ENCODE measurements around the gene FAM241A. TPM values are rescaled to one million over a fixed set of nuclear protein-coding genes. Genes with fewer than 3 reads are reported as not detected.

FAM241A gene
- polyA plus RNA-seq, 2 of the 4 experiments (the other 2 are of a cell fraction), result 0.67 to 2.3 TPM

DNA sequence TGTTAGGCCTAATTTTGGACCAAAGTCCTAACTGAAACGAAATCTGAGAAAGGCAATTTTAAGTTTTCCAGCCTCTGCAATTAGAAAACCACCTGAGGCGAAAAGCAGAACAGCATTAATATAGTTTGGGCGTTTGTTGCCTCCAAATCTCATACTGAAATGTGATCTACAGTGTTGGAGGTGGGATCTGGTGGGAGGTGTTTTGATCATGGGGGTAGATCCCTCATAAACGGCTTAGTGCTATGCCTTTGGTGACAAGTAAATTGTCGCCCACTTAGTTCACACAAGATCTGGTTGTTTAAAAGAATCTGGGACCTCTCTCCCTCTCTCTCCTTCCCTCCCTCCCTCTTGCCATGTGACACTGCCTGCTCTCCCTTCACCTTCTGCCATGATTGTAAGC, 5.7 kb downstream of the FAM241A start:
- H3K9me3 ChIP-seq, result no peaks in the 10 kb centered on the region
- FAIRE-seq (no peak), DNase-seq (ENCODE audit: low read depth in 1 of 2, low spot score in 1 of 2) (no peak), ATAC-seq (no peak)
- ChIA-PET POLR2A (no interaction called here), CTCF (no interaction called here)
- no peak overlapping the region for H3K4me3 ChIP-seq
- no peak overlapping the region for H3K4me2 ChIP-seq
- H3K27ac ChIP-seq, result no peak overlapping the region
- 71% methylated on average over 5 of the region's 5 CpGs for WGBS (ENCODE audit: missing lambda C conversion rate)
- TF ChIP-seq GATA3 (IDR thresholded peaks at IDR 0.05; ENCODE audit: borderline replicate concordance) (no peak), SMC3 (IDR thresholded peaks at IDR 0.05) (no peak), TFCP2L1 (CRISPR knock-in tag; IDR thresholded peaks at IDR 0.05) (no peak), FOXS1 (CRISPR knock-in tag; IDR thresholded peaks at IDR 0.05) (no peak), KDM1A (IDR thresholded peaks at IDR 0.05; ENCODE audit: low read depth) (no peak), HEYL (CRISPR knock-in tag; IDR thresholded peaks at IDR 0.05) (no peak), CTCF (IDR thresholded peaks at IDR 0.05) (no peak), ZNF302 (CRISPR knock-in tag; IDR thresholded peaks at IDR 0.05) (no peak), HDAC2 (IDR thresholded peaks at IDR 0.05) (no peak), EP300 (IDR thresholded peaks at IDR 0.05) (no peak), ZFP36 (IDR thresholded peaks at IDR 0.05; ENCODE audit: borderline replicate concordance, partially characterized antibody) (no peak)
- TF ChIP-seq, protein P1, sequence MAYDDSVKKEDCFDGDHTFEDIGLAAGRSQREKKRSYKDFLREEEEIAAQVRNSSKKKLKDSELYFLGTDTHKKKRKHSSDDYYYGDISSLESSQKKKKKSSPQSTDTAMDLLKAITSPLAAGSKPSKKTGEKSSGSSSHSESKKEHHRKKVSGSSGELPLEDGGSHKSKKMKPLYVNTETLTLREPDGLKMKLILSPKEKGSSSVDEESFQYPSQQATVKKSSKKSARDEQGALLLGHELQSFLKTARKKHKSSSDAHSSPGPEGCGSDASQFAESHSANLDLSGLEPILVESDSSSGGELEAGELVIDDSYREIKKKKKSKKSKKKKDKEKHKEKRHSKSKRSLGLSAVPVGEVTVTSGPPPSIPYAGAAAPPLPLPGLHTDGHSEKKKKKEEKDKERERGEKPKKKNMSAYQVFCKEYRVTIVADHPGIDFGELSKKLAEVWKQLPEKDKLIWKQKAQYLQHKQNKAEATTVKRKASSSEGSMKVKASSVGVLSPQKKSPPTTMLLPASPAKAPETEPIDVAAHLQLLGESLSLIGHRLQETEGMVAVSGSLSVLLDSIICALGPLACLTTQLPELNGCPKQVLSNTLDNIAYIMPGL (CRISPR knock-in tag; IDR thresholded peaks at IDR 0.05; ENCODE audit: borderline replicate concordance), result no peak
- TF ChIP-seq, protein P2, sequence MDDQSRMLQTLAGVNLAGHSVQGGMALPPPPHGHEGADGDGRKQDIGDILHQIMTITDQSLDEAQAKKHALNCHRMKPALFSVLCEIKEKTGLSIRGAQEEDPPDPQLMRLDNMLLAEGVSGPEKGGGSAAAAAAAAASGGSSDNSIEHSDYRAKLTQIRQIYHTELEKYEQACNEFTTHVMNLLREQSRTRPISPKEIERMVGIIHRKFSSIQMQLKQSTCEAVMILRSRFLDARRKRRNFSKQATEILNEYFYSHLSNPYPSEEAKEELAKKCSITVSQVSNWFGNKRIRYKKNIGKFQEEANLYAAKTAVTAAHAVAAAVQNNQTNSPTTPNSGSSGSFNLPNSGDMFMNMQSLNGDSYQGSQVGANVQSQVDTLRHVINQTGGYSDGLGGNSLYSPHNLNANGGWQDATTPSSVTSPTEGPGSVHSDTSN (IDR thresholded peaks at IDR 0.05), result no peak
- 0 out of 3 replicates have a peak, but pooled peaks cover 3% of the 10 kb centered on the region for H3K4me1 ChIP-seq

GRCh38 chr4:112152521-112152920, 7.3 kb downstream of the FAM241A start:
- H3K4me1 ChIP-seq, result no peaks in the 10 kb centered on the region
- H3K4me2 ChIP-seq, result no peak overlapping the region
- POLR2A ChIA-PET, result no interaction called here
- no peak for ATAC-seq
- CTCF ChIA-PET, result no interaction called here
- H3K27ac ChIP-seq, result no peak overlapping the region
- no peak overlapping the region for H3K4me3 ChIP-seq
- TF ChIP-seq, protein P3, sequence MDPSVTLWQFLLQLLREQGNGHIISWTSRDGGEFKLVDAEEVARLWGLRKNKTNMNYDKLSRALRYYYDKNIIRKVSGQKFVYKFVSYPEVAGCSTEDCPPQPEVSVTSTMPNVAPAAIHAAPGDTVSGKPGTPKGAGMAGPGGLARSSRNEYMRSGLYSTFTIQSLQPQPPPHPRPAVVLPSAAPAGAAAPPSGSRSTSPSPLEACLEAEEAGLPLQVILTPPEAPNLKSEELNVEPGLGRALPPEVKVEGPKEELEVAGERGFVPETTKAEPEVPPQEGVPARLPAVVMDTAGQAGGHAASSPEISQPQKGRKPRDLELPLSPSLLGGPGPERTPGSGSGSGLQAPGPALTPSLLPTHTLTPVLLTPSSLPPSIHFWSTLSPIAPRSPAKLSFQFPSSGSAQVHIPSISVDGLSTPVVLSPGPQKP (IDR thresholded peaks at IDR 0.05; ENCODE audit: low read depth, low read length), result no peak
- TF ChIP-seq BHLHE40 (IDR thresholded peaks at IDR 0.05; ENCODE audit: low read depth, low read length), result no peak
- TF ChIP-seq POLR2A (IDR thresholded peaks at IDR 0.05; ENCODE audit: low read length), result no peak
- TF ChIP-seq, protein P4, sequence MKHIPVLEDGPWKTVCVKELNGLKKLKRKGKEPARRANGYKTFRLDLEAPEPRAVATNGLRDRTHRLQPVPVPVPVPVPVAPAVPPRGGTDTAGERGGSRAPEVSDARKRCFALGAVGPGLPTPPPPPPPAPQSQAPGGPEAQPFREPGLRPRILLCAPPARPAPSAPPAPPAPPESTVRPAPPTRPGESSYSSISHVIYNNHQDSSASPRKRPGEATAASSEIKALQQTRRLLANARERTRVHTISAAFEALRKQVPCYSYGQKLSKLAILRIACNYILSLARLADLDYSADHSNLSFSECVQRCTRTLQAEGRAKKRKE (CRISPR knock-in tag; IDR thresholded peaks at IDR 0.05; ENCODE audit: low read depth), result no peak
- TF ChIP-seq FOXS1 (CRISPR knock-in tag; IDR thresholded peaks at IDR 0.05), result no peak
- no peak for TF ChIP-seq JUNB (IDR thresholded peaks at IDR 0.05)
- no peak for TF ChIP-seq ESRRA (IDR thresholded peaks at IDR 0.05; ENCODE audit: borderline replicate concordance, low read length)
- no peak for TF ChIP-seq TFCP2L1 (CRISPR knock-in tag; IDR thresholded peaks at IDR 0.05)
- no peak for TF ChIP-seq ZSCAN20 (CRISPR knock-in tag; IDR thresholded peaks at IDR 0.05)
- no peak for TF ChIP-seq CEBPB (IDR thresholded peaks at IDR 0.05)
- TF ChIP-seq TP53 (CRISPR knock-in tag; IDR thresholded peaks at IDR 0.05), result no peak
- no peak for TF ChIP-seq EHF (CRISPR knock-in tag; IDR thresholded peaks at IDR 0.05)
- TF ChIP-seq SREBF2 (IDR thresholded peaks at IDR 0.05), result no peak
- 82% methylated on average over 6 of the region's 6 CpGs for WGBS (ENCODE audit: missing lambda C conversion rate)
- no peak for FAIRE-seq
- no peaks in the 10 kb centered on the region for H3K9me3 ChIP-seq
- DNase-seq (ENCODE audit: low read depth in 1 of 2, low spot score in 1 of 2), result no peak

Measured in A549 (cell line).